HG02943 (cell line): Measurements from ENCODE around the gene ASPSCR1.

Source experiments
- ATAC-seq: cut with Tn5 transposase; IDR thresholded peaks from one replicate; pipeline ENCODE4 v1.9.1; 2021; ENCODE audit warnings: mild to moderate bottlenecking, low read depth, moderate library complexity; ENCODE audit not compliant: unreplicated experiment

Gene ASPSCR1

DNA sequence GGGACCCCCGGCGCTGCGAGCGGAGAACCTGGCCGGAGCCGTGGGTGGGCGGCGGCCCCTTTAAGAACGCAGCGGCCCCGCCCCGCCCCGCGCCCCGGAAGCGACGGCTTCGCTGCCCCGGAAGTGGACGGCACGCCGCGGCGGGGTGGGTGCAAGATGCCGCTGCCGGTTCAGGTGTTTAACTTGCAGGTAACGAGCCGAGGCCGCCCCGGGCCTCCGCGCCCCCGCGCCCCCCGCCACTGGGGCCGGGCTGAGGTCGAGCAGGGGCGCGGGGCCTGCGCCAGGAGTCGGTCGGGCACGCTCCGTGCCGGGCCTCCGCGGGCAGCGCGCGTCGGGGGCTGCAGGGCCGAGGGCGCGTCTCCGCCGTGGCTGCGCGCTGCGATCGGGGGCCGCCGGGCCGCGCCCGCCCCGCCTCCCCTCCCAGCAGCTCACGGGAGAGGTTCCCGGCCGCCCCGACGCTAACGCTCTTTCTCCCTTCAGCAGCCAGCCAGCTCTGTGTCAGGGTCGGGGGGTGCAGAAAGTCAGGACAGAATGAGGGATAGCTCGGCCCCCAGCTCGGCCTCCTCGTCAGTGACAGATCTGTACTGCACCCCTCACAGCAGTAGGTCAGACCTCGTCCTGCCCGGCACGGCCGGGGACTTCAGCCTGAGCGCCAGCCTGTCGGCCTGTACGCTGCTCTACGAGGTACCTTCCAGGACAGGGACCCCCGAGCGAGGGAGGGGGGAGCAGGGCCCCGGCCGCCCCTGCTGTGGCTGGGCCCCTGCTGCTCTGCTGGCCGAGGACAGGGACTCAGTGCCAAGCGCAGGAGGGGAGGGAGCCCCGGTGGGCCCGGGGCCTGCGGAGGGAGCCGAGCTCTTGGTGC is 74.6 kb downstream of the ASPSCR1 start, which contains the start of the genes GPS1 and RFNG:
Gene GPS1 (plus strand): TSS at position 123 of the 862 bp plus-strand sequence. CDS start 34 bp downstream, at position 157.
Gene RFNG (minus strand): TSS at position 36 of the 862 bp plus-strand sequence. CDS start 45 bp downstream, outside the sequence.
- no peak for ATAC-seq

DNA sequence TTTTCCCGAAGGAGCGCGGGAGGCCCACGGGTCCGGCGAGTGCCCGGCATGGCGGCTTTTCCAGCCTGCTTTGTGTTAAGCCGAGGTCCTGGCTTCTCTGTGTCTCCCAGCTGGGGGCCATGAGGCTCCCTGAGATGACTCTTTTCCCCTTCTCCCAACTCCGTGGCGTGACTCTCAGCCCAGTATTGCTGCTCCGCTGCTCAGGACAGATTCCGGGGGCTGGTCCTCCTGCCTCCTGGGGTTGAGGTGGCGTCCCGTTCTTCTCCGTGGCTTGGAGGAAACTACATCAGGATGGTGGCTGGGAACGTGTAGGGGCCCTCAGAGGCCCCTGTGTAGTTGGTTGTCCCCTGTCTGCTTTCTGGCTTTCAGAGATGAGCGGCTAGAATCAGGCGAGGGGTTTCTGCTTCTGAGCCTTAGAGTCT is 75.2 kb downstream of the ASPSCR1 start:
- ATAC-seq: no peak

DNA sequence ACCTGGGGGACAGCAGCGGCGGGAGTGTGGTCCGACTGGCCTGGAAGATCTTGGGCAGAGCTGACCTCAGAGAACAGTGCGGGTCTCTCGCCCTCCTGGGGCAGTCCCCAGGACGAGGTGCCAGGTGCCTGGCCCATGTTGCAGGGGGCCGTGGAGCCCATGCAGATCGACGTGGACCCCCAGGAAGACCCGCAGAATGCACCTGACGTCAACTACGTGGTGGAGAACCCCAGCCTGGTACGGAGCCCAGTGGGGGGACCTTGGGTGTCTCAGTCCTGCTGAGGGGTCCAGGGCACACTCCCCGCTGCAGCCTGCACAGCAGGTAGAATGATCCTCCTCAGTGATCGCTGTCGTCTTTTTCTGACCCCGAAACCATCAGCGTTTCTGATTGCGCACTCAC is 75.7 kb downstream of the ASPSCR1 start:
- no peak for ATAC-seq

DNA sequence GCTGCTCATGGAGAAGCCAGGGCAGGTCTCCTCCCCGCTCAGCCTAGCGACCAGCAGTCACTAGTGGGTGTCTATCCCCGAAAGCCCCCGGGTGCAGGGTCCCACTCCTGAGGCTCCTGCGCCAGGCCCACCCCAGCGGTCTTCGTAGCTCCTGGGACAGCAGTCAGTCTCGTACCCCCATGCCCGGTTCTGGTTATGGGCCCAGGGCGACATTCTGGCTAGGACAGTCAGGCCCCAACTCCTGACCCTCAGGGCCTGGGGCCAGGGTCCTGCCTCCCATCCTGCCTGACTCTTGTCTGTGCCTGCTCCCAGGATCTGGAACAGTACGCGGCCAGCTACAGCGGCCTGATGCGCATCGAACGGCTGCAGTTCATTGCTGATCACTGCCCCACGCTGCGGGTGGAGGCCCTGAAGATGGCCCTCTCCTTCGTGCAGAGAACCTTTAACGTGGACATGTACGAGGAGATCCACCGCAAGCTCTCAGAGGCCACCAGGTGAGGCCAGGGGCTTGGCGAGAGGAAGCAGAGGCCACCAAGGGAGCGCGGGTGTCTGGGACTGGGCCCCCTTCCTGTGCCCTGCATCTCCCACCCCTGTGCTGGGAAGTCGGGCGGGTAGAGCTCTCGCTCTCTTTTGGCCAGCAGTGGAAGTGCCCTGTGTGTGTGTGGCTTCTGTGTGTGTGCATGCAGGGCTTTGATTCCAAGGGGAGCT is 76.3 kb downstream of the ASPSCR1 start:
- ATAC-seq: no peak

DNA sequence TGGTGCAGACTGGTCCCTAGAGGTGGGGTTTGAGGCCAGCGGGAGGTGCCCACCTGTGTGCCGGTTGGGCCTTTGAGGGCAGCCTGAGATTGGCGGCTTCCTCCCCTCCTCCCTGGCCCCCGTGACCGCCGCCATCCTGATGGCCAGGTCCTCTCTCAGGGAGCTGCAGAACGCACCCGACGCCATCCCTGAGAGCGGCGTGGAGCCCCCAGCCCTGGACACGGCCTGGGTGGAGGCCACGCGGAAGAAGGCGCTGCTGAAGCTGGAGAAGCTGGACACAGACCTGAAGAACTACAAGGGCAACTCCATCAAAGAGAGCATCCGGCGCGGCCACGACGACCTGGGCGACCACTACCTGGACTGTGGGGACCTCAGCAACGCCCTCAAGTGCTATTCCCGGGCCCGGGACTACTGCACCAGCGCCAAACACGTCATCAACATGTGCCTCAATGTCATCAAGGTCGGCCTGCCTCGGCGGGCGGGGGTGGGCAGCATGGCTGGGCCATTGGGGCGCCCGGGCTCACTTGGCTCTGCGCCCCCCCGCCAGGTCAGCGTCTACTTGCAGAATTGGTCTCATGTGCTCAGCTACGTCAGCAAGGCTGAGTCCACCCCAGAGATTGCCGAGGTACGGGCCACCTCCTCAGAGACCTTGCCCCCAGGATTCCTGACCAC is 77.1 kb downstream of the ASPSCR1 start:
- no peak for ATAC-seq

DNA sequence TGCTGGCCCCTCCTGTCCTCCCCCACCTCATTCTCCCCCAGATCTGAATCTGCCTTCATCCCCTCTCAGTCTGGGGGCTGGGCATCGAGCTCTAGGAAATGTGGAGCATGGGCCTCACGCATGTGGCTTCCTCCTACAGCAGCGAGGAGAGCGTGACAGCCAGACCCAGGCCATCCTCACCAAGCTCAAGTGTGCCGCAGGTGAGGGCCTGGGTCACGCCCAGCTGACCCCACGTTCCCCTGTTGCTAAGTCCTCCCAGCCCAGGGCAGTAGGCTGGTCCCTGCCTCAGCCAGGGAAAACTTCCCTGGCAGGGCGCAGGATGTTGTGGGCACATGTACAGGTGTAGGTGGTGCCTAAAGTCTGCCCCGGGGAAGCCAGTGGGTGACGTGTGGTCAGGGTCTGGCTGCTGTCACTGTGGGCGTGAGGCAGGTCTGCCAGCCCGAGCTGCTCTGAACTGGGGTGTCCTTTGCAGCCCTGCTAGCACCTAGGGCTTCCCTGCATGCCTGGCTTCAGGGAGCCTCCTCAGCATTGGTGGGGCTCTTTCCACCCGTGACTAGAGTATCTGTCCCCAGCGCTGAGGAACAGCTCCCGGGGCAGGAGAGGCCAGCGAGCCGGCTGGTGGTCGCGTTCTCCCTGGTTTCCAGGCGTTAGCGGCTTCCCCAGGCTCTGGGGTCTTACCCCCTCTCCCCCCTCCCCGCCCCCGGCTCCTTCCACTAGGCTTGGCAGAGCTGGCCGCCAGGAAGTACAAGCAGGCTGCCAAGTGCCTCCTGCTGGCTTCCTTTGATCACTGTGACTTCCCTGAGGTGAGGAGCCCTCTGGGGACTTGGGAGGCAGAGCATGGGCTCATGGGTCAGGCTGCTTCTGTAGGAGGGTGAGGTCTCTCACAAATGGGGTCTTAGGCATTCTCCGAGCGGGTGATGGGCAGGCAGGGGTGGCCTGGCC is 77.9 kb downstream of the ASPSCR1 start:
- no peak for ATAC-seq

DNA sequence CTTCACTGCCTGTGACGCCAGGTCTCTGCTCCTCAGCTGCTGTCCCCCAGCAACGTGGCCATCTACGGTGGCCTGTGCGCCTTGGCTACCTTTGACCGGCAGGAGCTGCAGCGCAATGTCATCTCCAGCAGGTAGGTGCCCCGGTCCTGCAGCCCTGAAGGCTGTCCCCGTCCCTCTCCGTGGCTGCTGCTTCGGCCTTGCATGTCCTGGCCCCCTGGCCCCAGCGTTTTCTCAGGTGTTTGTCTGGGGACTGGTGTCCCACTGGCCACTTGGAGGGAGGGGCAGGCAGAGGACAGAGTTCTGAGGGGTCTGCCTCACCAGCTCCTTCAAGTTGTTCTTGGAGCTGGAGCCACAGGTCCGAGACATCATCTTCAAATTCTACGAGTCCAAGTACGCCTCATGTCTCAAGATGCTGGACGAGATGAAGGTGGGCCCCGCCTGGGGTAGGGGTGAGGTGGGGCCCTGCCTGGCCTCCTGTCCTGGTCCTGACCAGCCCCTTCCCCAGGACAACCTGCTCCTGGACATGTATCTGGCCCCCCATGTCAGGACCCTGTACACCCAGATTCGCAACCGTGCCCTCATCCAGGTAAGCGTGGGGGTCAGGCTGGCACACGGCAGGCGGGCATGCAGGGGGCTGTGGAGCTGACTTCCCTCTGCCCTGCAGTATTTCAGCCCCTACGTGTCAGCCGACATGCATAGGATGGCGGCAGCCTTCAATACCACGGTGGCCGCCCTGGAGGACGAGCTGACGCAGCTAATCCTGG is 78.7 kb downstream of the ASPSCR1 start:
- ATAC-seq: no peak

DNA sequence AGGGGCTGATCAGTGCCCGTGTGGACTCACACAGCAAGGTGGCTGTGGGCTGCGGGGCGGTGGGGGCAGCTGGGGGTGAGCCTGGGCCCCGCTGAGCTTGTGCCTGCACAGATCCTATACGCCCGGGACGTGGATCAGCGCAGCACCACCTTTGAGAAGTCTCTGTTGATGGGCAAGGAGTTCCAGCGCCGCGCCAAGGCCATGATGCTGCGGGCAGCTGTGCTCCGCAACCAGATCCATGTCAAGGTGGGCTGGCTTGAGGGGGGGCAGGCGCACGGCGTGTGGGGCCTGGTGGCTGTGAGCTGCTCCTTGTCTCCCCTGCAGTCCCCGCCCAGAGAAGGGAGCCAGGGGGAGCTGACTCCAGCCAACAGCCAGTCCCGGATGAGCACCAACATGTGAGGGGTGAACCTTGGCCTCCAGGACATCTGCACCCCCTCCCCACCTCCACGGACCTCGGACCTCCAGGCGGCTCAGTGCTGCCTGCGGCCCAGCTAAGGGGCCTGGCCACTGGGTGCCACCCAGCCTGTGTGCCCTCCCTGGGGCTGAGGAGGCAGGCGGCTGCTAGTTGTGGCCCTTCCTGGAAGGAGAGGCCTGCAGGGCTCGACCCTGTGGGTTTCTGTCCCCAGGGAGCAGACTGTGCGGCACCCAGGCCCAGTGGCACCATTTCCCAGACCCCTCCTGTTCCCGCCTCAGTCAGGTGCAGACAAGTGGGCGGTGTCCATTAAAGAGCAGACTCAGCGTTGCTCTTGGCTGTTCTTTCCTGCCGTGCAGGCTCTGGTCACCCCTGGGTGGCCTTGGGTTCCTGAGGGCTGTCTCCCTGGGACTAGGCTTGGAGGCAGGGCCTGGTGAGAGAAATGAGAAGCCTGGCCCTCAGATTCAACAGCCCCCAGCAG is 79.5 kb downstream of the ASPSCR1 start:
- no peak for ATAC-seq

DNA sequence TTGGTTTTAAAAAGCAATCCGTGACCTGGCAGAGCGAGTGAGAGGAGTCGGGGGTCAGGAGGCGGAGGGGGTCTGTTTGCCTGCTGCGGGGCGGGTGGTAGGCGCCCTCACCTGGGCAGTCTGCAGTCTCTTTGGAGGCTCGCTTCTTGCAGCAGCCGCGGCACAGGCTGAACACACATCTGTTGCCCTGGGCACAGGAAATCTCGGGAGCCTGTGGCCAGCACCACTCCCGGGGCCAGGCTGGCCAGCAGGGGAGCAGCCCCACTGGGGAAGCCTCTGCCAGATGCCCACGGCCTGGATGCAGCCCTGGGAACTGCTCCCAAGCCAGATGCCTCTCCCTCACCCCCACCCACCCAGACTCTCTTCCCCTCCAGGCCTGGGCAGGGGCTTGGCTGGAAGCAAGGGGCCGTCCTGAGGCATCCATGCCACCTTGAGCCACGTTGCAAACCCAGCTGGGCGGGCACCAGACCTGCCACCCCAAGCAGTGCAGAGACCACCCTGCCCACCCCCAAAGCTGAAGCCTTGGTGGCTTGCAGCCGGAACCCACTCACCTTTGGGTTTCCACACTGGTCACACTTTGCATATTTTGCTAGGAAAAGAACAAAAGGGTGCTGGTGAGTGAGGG is 80.9 kb downstream of the ASPSCR1 start:
- ATAC-seq: no peak

DNA sequence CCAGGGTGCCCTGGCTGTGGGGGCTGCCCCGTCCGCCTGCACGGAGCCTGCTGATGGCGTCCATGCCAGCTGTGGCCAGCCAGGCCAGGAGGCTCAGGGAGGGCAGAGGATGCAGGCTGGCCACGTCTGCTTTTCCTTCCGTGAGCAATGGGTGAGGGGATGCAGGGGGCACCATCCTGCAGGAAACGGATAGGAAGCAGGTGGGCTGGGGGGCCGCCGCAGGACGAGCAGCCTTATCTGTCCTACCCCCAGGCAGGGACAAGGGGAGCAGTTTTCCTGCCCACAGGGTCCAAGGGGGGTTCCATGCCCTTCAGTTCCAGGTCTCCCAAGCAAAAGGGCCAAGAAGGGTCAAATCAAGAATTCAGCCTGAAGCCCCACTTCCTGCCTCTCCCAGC is 81.4 kb downstream of the ASPSCR1 start:
- ATAC-seq: no peak

DNA sequence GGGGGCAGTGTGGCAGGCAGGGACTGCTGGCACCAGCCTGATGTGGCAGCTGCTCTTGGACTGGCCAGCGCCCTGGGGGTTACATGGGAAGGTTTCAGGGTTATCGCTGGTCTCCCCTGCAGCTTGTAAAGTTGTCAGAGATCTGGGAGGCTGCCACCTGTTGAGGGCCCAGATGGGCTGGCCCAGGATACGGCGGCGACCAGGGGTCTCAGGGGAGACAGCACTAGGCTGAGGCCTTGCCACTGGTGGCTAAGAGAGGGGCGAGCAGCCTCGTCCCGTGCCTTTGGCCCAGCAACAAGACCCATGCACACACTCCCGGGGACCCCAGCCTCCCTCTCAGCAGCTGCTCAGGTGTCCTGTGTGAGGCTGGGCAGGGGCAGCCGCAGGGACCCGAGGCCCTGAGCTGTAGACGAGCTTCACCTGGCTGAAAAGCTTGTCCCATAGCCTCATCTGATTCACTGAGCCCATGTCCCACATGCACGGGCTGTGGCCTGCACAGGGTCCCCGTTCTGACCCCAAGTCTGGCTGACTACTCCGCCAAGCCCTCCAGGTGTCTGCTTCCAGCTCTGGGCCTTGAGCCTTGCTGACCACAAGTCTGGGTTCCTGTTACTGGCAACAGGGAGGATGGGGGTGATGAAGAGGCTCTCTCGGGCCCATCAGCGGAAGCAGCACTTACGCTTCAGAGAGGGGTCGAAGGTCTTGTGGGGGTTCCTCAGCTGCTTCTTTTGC is 82.0 kb downstream of the ASPSCR1 start:
- ATAC-seq: no peak

DNA sequence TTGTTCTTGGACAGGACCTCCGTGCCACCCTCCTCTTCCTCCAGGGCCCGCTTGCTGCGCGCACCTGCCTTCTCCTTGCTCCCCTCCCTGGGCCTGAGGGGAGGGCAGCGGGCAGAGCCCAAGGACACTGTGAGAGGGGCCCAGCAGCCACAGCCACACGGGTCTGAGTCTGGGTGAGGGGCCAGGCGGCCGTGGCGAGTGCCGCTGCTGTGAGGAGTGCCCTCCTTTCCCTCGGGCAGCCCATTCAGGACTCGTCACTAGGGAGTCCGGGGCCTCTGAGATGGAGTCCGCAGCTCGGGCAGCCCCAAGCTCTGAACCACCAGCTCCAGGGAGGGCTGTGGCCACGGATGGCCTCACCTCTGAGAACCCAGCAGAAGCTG is 82.6 kb downstream of the ASPSCR1 start:
- ATAC-seq: no peak

DNA sequence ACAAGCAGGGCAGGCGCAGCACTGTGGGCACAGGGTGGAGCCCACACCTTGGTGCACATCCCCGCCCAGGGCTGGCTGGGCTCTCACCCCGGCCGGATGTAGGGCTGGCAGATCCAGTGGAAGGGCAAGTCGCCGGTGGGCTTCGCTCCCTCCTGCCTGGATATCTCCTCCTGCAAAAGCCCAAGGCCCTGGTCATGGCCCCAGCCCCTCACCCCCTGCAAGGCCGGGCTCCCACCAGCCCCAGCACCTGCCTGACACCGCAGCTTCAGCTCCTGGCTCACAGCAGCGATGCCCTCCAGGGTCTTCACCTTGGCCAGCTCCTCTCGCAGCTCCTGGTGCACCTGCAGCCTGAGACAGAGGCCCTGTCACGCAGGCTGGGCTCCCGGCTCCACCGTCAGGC is 83.2 kb downstream of the ASPSCR1 start:
- ATAC-seq: no peak

DNA sequence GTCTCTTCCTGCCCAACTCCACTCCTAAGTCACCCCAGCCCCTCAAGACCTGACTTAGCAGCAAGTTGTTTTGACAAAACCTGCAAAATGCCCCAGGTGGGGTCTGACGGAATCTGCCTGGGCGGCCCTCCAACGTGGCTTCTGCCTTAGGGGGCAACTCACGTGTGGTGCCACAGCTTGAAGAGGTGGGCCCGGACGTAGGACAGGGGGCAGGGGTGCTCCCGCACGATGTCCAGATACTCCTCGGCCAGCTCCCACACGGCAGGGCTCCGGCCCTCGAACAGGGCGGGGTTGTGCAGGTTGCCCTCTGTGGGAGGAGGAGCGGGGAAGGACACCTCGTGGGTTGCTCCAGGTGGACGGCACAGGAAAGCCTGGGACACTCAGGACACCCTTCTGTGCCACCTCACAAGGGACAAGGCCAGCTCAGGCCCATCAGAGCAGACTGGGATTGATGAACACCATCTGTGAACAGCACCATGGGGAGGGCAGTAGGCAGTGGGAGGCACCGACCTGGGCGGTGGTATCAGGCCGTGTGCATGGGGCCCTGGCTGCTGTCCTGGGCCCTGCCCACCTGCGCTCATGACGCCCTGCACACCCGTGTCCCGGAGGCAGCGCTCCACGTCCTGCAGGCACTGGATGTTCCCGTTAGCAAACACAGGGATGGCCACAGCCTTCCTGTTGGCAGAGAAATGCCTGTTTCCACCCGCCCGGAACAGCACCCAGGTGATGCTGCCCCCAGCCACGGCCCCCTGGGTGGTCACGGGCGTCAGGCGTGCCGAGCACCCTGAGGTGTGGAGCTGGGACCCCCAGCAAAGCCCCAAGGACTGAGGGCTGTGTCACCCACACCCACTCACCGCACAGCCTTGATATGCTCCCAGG is 83.9 kb downstream of the ASPSCR1 start:
- no peak for ATAC-seq

DNA sequence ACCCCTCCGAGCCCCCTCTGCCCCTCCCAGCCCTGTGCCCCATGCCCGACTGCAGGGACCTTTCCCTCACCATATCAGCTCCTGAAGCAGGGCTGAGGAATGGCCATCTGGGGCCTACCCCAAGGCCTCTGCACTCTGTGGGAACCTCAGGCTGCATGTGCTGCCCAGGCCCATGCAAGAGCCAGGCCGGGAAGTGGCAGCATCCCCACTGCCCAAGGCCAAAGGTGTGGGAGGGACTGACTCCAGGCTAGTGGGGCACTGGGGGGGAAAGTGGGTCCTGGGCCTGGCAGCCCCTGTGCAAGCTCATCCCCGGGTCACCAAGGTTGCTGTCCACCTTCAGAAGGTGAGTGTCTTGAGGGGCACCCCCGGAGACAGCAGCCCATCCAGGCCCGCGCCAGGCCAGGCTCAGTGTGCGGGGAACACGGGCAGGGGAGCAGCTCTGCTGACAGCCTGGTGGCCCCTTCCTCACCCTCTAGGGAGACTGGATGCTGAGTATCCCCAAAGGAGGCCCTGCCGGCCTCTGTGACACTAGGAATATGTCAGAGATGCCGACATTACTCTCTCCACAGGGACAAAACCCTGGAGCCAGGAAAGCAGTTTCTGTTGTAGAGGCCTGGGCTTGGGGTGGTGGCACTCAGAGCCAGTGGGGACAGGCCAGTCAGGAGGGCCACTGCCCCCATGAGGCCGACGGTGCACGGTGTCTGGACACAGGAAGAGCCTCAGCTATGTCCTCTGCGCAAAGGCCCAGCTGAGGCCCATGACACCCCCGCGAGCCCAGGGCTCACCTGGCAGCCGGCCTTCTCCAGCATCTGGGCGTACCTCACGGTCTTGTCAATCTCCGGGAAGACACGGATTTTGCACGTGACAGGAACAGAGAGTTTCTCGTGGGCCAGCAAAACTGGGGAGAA is 84.9 kb downstream of the ASPSCR1 start:
- ATAC-seq: no peak
